ENCODE results near the gene ATP13A2. TPM values are rescaled to one million over a fixed set of nuclear protein-coding genes. Genes with fewer than 3 reads are reported as not detected.

Gene ATP13A2
- total RNA-seq: 17.8 TPM
- long read RNA-seq, partial matches to known transcripts: 4 of 7 reads
- long read RNA-seq, other reads (novel, unspliced or antisense): 3 of 7 reads

GRCh38 chr1:17011439-17012307 is at the start of gene ATP13A2:
ATP13A2 (minus strand) TSS chr1:17011928; CDS start chr1:17011738, 190 bp downstream.
- DNase-seq (peak; percentile 91), ATAC-seq (peak; percentile 97)
- intact Hi-C loops (cut with micrococcal nuclease): no loop called here

- no peak for DNase-seq
- ATAC-seq: no peak
- intact Hi-C loops (cut with micrococcal nuclease): no loop called here
Observed at GRCh38 chr1:17061486-17061885, 49.8 kb upstream of the ATP13A2 start.

- no peak for ATAC-seq
- no peak for DNase-seq
- intact Hi-C loops (cut with micrococcal nuclease): no loop called here
Observed at GRCh38 chr1:17060306-17060749, 48.6 kb upstream of the ATP13A2 start.

DNA sequence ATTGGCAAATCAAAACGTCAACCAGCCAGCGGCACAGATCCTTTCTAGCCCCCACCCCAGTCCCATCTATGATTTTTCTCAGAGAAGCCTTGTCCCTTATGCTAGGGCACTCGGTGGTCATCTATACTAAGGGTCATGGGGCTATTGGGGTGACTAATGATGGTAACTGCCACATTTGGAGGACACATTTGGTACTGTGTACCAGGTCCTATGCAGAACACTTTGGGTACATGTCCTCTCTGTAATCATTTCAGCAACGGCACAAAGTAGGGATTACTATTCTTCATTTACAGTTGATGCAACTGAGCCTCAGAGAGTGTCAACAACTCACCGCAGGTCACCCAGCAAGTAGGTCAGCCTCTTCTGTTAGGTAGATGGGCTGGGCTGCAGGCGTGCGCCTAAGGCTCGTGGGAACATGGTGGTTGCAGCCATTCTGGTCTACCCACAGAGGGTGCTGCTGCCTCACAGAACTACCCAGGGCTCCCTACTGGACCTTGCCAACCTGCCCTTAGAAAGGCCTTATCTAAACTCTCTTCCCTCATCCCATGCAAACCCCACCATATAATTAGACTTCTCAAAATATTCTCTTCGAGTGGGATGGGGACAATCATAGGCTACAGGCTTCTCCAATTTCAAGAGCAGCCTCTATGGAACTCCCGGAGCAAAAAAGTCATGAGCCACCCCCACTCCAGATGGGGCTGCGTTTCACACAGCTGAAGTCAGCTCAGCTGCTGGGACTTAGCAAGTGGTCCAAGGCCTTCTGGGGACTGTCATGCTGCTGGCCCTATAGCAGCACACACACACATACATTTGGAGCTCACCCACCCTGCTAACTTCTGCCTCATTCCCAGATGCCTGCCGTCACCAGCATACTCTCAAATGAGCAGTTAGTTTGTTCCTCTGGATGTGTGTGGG is 47.9 kb upstream of the ATP13A2 start:
- DNase-seq (peak; percentile 72), ATAC-seq (peak; percentile 87)
- intact Hi-C loops (cut with micrococcal nuclease): loop anchor here (5.0 kb wide), 1 partner anchor 178 kb away; no protein-coding TSS in a partner anchor

DNA sequence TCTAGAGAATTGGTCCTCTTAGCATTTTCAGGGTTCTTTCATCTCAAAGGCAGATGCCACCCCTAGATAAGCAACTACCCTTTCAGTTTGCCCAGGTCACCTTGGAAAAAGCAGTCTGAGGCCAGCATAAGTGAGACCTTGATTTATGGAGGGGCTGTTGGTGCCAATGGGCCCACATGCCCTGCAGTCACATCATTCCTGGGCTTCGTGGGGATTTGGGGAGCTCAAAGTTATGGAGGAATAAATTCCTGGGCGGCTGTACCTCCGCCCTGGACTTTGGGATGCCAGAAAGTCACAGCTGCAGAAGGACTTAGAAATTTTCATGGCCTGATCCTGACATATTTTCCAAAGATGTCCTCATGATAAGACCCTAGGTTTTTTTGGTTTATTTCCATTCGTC is 44.8 kb upstream of the ATP13A2 start:
- DNase-seq: no peak
- ATAC-seq: no peak
- intact Hi-C loops (cut with micrococcal nuclease): loop anchor here (5.0 kb wide), 1 partner anchor 181 kb away; no protein-coding TSS in a partner anchor

- DNase-seq (no peak), ATAC-seq (no peak)
- intact Hi-C loops (cut with micrococcal nuclease): loop anchor here (5.0 kb wide), 1 partner anchor 182 kb away; no protein-coding TSS in a partner anchor
Observed at GRCh38 chr1:17055801-17056200, 44.1 kb upstream of the ATP13A2 start.

- DNase-seq (peak; percentile 99), ATAC-seq (peak; percentile 98)
- intact Hi-C loops (cut with micrococcal nuclease): no loop called here
Observed at GRCh38 chr1:17053685-17054410, 42.1 kb upstream of the ATP13A2 start, which contains the start of gene SDHB. SDHB (minus strand) TSS chr1:17054032; CDS start chr1:17054019, 13 bp downstream.

- DNase-seq (no peak), ATAC-seq (no peak)
- intact Hi-C loops (cut with micrococcal nuclease): no loop called here
Observed at GRCh38 chr1:17053086-17053684, 41.5 kb upstream of the ATP13A2 start.

- intact Hi-C loops (cut with micrococcal nuclease): no loop called here
- DNase-seq (no peak), ATAC-seq (no peak)
Observed at GRCh38 chr1:17052641-17053040, 40.9 kb upstream of the ATP13A2 start.

DNA sequence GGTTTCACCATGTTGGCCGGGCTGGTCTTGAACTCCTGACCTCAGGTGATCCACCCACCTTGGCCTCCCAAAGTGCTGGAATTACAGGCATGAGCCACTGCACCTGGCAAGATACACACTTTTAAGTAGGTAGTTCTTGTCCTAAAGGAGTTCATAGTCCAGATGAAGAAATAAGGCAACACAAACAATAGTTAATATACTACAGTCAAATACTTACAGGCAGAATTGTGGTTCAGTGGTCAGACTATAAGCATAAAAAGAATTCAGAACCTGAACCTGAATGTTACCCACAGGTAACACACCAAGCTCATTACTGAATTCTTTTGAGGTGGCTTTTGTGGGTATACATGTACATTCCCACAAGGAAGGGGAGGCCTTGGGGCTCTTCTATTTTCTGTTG is 40.3 kb upstream of the ATP13A2 start:
- no peak for DNase-seq
- ATAC-seq: no peak
- intact Hi-C loops (cut with micrococcal nuclease): no loop called here

DNA sequence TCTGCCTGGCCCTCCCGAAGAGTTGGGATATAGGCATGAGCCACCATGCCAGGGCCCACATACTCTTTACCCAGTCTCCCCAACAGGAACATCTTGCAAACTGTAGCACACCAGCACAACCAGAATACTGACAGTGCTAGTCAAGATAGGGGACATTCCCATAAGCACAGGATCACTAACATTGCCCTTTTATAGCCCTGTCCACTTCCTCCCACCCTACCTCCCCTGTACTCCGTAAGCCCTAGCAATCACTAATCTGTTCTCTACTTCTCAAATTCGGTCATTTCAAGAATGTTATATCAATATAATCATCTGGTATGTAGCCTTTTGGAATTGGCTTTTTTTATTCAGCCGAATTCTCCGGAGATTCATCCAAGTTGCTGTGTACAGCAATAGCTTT is 36.2 kb upstream of the ATP13A2 start:
- ATAC-seq (no peak), DNase-seq (no peak)
- intact Hi-C loops (cut with micrococcal nuclease): loop anchor here (2.0 kb wide), 1 partner anchor 97 kb away; no protein-coding TSS in a partner anchor

DNA sequence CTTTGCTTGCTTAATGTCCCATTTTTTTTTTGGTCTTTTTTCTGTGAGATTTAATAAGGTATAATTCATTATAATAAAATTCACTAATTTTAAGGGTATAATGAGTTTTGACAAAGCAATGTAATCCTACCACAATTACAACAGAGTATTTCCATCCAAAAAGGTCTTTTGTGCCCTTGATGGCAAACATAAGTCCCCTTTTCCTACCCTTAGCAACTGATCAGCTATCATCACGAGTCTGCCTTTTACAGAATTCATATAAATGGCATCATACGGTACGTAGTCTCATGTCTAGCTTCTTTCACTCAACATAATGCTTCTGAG is 34.6 kb upstream of the ATP13A2 start:
- no peak for DNase-seq
- intact Hi-C loops (cut with micrococcal nuclease): loop anchor here (2.0 kb wide), 1 partner anchor 95 kb away; no protein-coding TSS in a partner anchor
- no peak for ATAC-seq

DNA sequence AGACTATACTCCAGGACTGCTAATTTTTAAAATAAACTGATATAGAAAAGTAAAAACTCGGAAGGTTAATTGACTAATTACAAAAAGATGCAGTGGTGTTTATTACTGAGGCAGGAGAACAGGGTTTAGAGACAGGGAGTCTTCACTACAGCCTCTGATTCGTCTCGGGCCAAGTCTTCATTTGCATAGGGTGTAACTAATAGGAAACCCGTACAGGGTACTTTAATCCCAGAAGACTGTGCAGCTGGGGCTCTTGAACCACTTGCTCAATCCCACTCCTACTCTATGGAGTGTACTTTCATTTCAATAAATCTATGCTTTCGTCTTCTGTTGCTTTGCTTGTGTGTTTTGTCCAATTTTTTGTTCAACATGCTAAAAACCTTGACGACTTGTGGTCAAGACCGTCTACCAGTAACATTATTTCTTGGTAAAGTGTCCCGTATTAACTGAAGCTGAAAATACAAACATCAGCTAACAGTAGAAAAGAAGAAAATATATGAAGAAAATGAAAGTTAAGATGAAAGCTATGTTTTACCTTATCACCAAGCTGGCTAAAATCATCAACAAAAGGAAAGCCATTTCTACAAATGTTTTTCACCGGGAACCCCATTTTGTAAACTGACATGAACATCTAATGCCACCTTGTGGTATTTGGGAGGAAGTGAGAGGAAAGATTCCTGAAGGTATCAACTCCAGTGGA is 34.1 kb upstream of the ATP13A2 start:
- intact Hi-C loops (cut with micrococcal nuclease): loop anchor here (2.0 kb wide), 1 partner anchor 95 kb away; no protein-coding TSS in a partner anchor
- ATAC-seq (peak; percentile 76), DNase-seq (no peak)

DNA sequence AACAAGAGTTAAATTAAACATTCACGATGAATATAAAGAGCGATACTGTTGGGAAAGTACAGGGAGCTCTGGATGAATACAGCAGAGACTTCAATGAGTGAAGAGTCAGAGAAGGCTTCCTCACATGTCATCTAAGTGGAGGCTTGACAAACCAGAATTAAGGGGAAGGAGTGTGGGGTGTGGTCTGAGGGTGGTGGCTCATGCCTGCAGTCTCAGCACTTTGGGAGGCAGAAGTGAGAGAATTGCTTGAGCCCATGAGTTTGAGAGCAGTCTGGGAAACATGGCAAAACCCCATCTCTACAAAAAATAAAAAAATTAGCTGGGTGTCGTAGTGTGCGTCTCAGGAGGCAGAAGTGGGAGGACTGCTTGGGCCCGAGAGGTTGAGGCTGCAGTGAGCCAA is 33.4 kb upstream of the ATP13A2 start:
- intact Hi-C loops (cut with micrococcal nuclease): no loop called here
- DNase-seq (no peak), ATAC-seq (peak; percentile 64)

DNA sequence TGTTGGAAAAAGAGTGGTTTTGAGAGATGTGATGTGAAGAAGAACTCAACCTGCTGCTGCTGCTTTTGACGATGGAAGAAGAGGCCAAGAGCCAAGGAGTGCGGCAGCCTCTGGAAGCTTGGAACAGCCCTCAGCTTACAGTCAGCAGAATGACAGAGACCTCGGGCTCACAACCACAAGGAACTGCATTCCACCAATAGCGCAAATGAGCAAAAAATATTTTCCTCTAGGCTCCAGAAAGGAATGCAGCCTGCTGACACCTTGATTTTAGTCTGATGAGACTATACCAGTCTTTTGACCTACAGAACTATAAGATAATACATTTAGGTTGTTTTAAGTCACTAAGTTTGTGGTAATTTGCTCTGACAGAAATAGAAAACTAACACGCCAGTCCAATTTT is 31.9 kb upstream of the ATP13A2 start:
- no peak for DNase-seq
- ATAC-seq: no peak
- intact Hi-C loops (cut with micrococcal nuclease): no loop called here

- ATAC-seq: no peak
- no peak for DNase-seq
- intact Hi-C loops (cut with micrococcal nuclease): no loop called here
Observed at GRCh38 chr1:17040135-17040534, 28.4 kb upstream of the ATP13A2 start.

DNA sequence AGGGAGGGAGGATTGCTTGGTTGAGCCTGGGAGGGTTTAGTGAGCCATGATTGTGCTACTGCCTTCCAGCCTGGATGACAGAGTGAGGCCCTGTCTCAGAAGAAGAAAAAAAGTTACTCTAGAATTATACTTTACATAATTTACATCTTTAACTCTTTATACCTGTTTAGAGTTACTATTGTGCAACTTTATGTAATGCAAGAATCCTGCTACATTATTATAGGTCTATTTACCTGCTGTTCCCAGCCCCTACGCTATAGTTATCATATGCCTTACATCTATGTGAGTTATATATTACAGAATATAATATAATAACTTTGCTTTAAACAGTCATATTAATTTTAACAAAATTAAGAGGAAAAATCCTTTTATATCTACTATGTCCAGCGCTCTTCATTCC is 27.8 kb upstream of the ATP13A2 start:
- ATAC-seq (no peak), DNase-seq (no peak)
- intact Hi-C loops (cut with micrococcal nuclease): no loop called here

DNA sequence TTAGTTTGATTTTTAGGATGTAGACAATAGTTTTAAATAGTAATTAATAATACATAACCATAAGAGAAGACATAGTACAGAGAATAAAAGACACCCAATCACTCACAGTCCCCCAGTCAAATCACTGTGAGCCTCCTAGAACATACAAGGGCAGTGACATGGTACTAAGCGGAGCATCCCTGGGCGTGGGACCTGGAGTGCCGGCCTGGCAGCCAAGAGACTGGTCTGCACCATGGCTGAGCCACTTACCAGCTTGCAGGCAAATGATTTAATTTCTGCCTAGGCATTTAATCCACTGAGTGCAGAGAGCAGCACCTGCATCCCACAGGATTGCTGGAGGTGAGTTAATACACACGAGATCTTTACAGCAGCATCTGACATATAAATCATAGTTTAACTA is 21.8 kb upstream of the ATP13A2 start:
- DNase-seq: no peak
- intact Hi-C loops (cut with micrococcal nuclease): no loop called here
- ATAC-seq: no peak

All from left ventricle myocardium superior (tissue), 1 donor.